ENCODE results near the gene PIN1. TPM values are rescaled to one million over a fixed set of nuclear protein-coding genes. Genes with fewer than 3 reads are reported as not detected.
"Not testable (repeated sequence)": the region's sequence is repeated elsewhere in the genome, so short reads cannot be mapped to it uniquely, and the experiment has no call there.

The PIN1 gene
- total RNA-seq, 1 donor from 2014 or later = 109 TPM

DNA sequence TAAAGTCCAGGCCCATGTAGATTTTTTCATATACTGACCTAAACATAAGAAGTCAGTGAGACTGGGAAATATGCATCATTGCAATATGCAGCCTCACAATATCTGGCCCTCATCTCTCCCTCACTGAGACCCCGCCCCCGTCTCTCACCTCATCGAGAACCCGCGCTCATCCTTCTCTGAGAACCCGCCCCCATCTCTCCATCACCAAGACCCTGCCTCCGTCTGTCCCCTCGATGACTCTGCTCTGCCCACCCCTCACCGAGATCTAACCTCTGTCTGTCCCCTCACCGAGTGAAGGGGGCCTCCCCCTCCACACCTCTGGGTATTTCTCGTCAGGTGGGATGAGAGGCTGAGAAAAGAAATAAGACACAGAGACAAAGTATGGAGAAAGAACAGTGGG lies 46.1 kb upstream of the PIN1 start:
- Histone ChIP-seq H3K27ac (ENCODE audit: low read depth, low read length) (no peak overlapping the region), H3K79me2 (ENCODE audit: insufficient read depth, low read length) (no peaks in the 10 kb centered on the region), H3K36me3 (ENCODE audit: insufficient read depth, low read length) (no peaks in the 10 kb centered on the region), H2AFZ (ENCODE audit: low read depth, low read length) (no peak overlapping the region), H4K20me1 (ENCODE audit: insufficient read depth, low read length) (no peaks in the 10 kb centered on the region), H3K9me3 (ENCODE audit: insufficient read depth, low read depth, low read length) (peaks cover 6% of the 10 kb centered on the region), H3K27me3 (ENCODE audit: insufficient read depth, low read length) (no peaks in the 10 kb centered on the region), H3K4me3 (ENCODE audit: insufficient read depth, low read depth, low read length) (no peak overlapping the region), H3K4me1 (ENCODE audit: insufficient read depth, low read length) (no peaks in the 10 kb centered on the region), H3K9ac (ENCODE audit: low read length) (no peak overlapping the region), H3K4me2 (ENCODE audit: low read length) (no peak overlapping the region)
- H3K9me3 Mint-ChIP-seq (ENCODE audit: unreplicated experiment) = peaks cover 3% of the 10 kb centered on the region
- H3K27me3 Mint-ChIP-seq (ENCODE audit: low read depth, unreplicated experiment) = no peaks in the 10 kb centered on the region
- H3K27ac Mint-ChIP-seq (ENCODE audit: unreplicated experiment) = no peak overlapping the region
- H3K36me3 Mint-ChIP-seq (ENCODE audit: low read depth, unreplicated experiment) = peaks cover 4% of the 10 kb centered on the region
- DNase-seq (ENCODE audit: low read depth) = no peak
- H3K4me1 Mint-ChIP-seq (ENCODE audit: low read depth, unreplicated experiment) = peaks cover 22% of the 10 kb centered on the region
- TF ChIP-seq, protein P1, sequence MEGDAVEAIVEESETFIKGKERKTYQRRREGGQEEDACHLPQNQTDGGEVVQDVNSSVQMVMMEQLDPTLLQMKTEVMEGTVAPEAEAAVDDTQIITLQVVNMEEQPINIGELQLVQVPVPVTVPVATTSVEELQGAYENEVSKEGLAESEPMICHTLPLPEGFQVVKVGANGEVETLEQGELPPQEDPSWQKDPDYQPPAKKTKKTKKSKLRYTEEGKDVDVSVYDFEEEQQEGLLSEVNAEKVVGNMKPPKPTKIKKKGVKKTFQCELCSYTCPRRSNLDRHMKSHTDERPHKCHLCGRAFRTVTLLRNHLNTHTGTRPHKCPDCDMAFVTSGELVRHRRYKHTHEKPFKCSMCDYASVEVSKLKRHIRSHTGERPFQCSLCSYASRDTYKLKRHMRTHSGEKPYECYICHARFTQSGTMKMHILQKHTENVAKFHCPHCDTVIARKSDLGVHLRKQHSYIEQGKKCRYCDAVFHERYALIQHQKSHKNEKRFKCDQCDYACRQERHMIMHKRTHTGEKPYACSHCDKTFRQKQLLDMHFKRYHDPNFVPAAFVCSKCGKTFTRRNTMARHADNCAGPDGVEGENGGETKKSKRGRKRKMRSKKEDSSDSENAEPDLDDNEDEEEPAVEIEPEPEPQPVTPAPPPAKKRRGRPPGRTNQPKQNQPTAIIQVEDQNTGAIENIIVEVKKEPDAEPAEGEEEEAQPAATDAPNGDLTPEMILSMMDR (IDR thresholded peaks at IDR 0.05; ENCODE audit: insufficient read depth, low read depth, low read length) = no peak
- no peak for TF ChIP-seq EZH2 (IDR thresholded peaks at IDR 0.05; ENCODE audit: insufficient read depth, low read length)
- FAIRE-seq = no peak
- no peak overlapping the region for H3K4me3 Mint-ChIP-seq (ENCODE audit: unreplicated experiment)

DNA sequence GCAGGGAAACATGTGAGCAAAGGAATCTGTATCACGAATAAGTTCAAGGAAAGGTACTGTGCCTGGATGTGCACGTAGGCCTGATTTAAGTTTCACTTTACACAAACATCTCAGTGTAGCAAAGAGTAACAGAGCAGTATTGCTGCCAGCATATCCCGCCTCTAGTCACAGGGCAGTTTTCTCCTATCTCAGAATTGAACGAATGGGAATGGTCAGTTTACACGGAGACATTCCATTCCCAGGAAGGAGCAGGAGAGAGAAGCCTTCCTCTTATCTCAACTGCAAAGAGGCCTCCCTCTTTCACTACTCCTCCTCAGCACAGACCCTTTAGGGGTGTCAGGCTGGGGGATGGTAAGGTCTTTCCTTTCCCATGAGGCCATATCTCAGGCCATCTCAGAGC lies 45.5 kb upstream of the PIN1 start:
- not testable (repeated sequence) for H2AFZ ChIP-seq (ENCODE audit: low read depth, low read length); H4K20me1 ChIP-seq (ENCODE audit: insufficient read depth, low read length); FAIRE-seq; H3K4me2 ChIP-seq (ENCODE audit: low read length); H3K36me3 ChIP-seq (ENCODE audit: insufficient read depth, low read length); DNase-seq (ENCODE audit: low read depth); H3K9ac ChIP-seq (ENCODE audit: low read length); H3K4me3 Mint-ChIP-seq (ENCODE audit: unreplicated experiment); H3K4me3 ChIP-seq (ENCODE audit: insufficient read depth, low read depth, low read length); H3K9me3 ChIP-seq (ENCODE audit: insufficient read depth, low read depth, low read length); H3K9me3 Mint-ChIP-seq (ENCODE audit: unreplicated experiment); H3K27ac ChIP-seq (ENCODE audit: low read depth, low read length); H3K4me1 ChIP-seq (ENCODE audit: insufficient read depth, low read length); H3K27me3 Mint-ChIP-seq (ENCODE audit: low read depth, unreplicated experiment); H3K36me3 Mint-ChIP-seq (ENCODE audit: low read depth, unreplicated experiment); H3K79me2 ChIP-seq (ENCODE audit: insufficient read depth, low read length); H3K27me3 ChIP-seq (ENCODE audit: insufficient read depth, low read length)
- Mint-ChIP-seq H3K4me1 (ENCODE audit: low read depth, unreplicated experiment) (peaks cover 18% of the 10 kb centered on the region), H3K27ac (ENCODE audit: unreplicated experiment) (peak overlapping the region; percentile 41)

DNA sequence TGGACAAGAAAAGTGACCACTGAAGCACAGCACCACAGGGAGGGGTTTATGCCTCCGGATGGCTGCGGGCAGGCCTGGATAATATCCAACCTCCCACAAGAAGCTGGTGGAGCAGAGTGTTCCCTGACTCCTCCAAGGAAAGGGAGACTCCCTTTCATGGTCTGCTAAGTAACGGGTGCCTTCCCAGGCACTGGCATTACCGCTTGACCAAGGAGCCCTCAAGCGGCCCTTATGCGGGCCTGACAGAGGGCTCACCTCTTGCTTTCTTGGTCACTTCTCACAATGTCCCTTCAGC lies 44.1 kb upstream of the PIN1 start:
- H3K9me3 Mint-ChIP-seq (ENCODE audit: unreplicated experiment); H3K4me3 ChIP-seq (ENCODE audit: insufficient read depth, low read depth, low read length); H2AFZ ChIP-seq (ENCODE audit: low read depth, low read length); H3K36me3 Mint-ChIP-seq (ENCODE audit: low read depth, unreplicated experiment); H3K4me1 ChIP-seq (ENCODE audit: insufficient read depth, low read length); H3K9me3 ChIP-seq (ENCODE audit: insufficient read depth, low read depth, low read length); H3K27ac ChIP-seq (ENCODE audit: low read depth, low read length); H3K36me3 ChIP-seq (ENCODE audit: insufficient read depth, low read length); H3K79me2 ChIP-seq (ENCODE audit: insufficient read depth, low read length); H3K9ac ChIP-seq (ENCODE audit: low read length); FAIRE-seq; H3K27me3 ChIP-seq (ENCODE audit: insufficient read depth, low read length); DNase-seq (ENCODE audit: low read depth); H3K27me3 Mint-ChIP-seq (ENCODE audit: low read depth, unreplicated experiment); H4K20me1 ChIP-seq (ENCODE audit: insufficient read depth, low read length); H3K4me2 ChIP-seq (ENCODE audit: low read length): not testable (repeated sequence)
- Mint-ChIP-seq H3K27ac (ENCODE audit: unreplicated experiment) (peak overlapping the region; percentile 81), H3K4me3 (ENCODE audit: unreplicated experiment) (peak overlapping the region; percentile 77), H3K4me1 (ENCODE audit: low read depth, unreplicated experiment) (peaks cover 14% of the 10 kb centered on the region)
